H9 (cell line): Measurements from ENCODE around the gene ASIC3. TPM values are rescaled to one million over a fixed set of nuclear protein-coding genes. Genes with fewer than 3 reads are reported as not detected.

Experiments used
- DNase-seq: peaks from one replicate; pipeline ENCODE4 v3.0.0-alpha.2; 2017
- H2AFZ ChIP-seq: one replicate; pipeline ENCODE4 v1.6.1; 2013; ENCODE audit warnings: mild to moderate bottlenecking, low read length, control low read depth, moderate library complexity
- H2AK5ac ChIP-seq: 2 replicates; pipeline ENCODE4 v1.6.1; 2013; ENCODE audit warnings: low read length, control low read depth, mixed read lengths; ENCODE audit not compliant: insufficient read length
- H2BK120ac ChIP-seq: one replicate; pipeline ENCODE4 v1.6.1; 2013; ENCODE audit warnings: low read depth, mild to moderate bottlenecking, low read length, control low read depth, inconsistent platforms; ENCODE audit not compliant: poor library complexity, severe bottlenecking
- H2BK12ac ChIP-seq: 2 replicates; pipeline ENCODE4 v1.6.1; 2013; ENCODE audit warnings: low read length, control low read depth, mixed read lengths, low read depth; ENCODE audit not compliant: insufficient read length
- H2BK15ac ChIP-seq: 2 replicates; pipeline ENCODE4 v1.6.1; 2013; ENCODE audit warnings: low read depth, low read length, control low read depth
- H2BK20ac ChIP-seq: one replicate; pipeline ENCODE4 v1.6.1; 2013; ENCODE audit warnings: low read depth, mild to moderate bottlenecking, low read length, control low read depth, inconsistent platforms; ENCODE audit not compliant: poor library complexity, severe bottlenecking
- H2BK5ac ChIP-seq: 2 replicates; pipeline ENCODE4 v1.6.1; 2013; ENCODE audit warnings: low read length, control low read depth, mixed read lengths; ENCODE audit not compliant: insufficient read length
- H3K14ac ChIP-seq: 2 replicates; pipeline ENCODE4 v1.6.1; 2013; ENCODE audit warnings: low read length, control low read depth; ENCODE audit not compliant: insufficient read depth
- H3K18ac ChIP-seq: 2 replicates; pipeline ENCODE4 v1.6.1; 2013; ENCODE audit warnings: low read depth, mild to moderate bottlenecking, mixed read lengths, low read length, control low read depth; ENCODE audit not compliant: insufficient read length
- H3K23ac ChIP-seq: 2 replicates; pipeline ENCODE4 v1.6.1; 2013; ENCODE audit warnings: low read length, control low read depth, mixed read lengths, low read depth; ENCODE audit not compliant: insufficient read length
- H3K23me2 ChIP-seq: 2 replicates; pipeline ENCODE4 v1.6.1; 2013; ENCODE audit warnings: low read depth, mild to moderate bottlenecking, mixed read lengths, low read length, control low read depth; ENCODE audit not compliant: insufficient read length, poor library complexity, severe bottlenecking
- H3K27ac ChIP-seq: 2 replicates; pipeline ENCODE4 v1.5.1; 2013; ENCODE audit warnings: low read length, control low read depth, mixed read lengths, low read depth; ENCODE audit not compliant: insufficient read length
- H3K27me3 ChIP-seq: 2 replicates; pipeline ENCODE4 v1.6.1; 2013; ENCODE audit warnings: low read length, control low read depth, inconsistent platforms; ENCODE audit not compliant: insufficient read depth
- H3K4ac ChIP-seq: 2 replicates; pipeline ENCODE4 v1.6.1; 2013; ENCODE audit warnings: low read depth, mild to moderate bottlenecking, control low read depth, inconsistent platforms, low read length, moderate library complexity
- H3K4me1 ChIP-seq: 2 replicates; pipeline ENCODE4 v1.6.1; 2013; ENCODE audit warnings: low read length, control low read depth, inconsistent platforms; ENCODE audit not compliant: insufficient read depth
- H3K4me2 ChIP-seq: 2 replicates; pipeline ENCODE4 v1.6.1; 2013; ENCODE audit warnings: low read length, control low read depth, mixed read lengths; ENCODE audit not compliant: insufficient read length, insufficient read depth
- H3K56ac ChIP-seq: 2 replicates; pipeline ENCODE4 v1.6.1; 2013; ENCODE audit warnings: low read depth, mild to moderate bottlenecking, mixed read lengths, low read length, control low read depth; ENCODE audit not compliant: insufficient read length
- H3K79me1 ChIP-seq: 2 replicates; pipeline ENCODE4 v1.6.1; 2013; ENCODE audit warnings: low read depth, mild to moderate bottlenecking, moderate library complexity, low read length, control low read depth, inconsistent platforms; ENCODE audit not compliant: insufficient read depth, poor library complexity, severe bottlenecking
- H3K79me2 ChIP-seq: 2 replicates; pipeline ENCODE4 v1.6.1; 2013; ENCODE audit warnings: low read length, control low read depth, inconsistent platforms; ENCODE audit not compliant: insufficient read depth
- H3K9ac ChIP-seq: 2 replicates; pipeline ENCODE4 v1.6.1; 2013; ENCODE audit warnings: low read length, control low read depth, mixed read lengths; ENCODE audit not compliant: insufficient read length; ENCODE audit errors: extremely low read depth
- H3K9me3 ChIP-seq: one replicate; pipeline ENCODE4 v1.6.1; 2013; ENCODE audit warnings: low read depth, low read length, inconsistent platforms; ENCODE audit not compliant: control insufficient read depth
- H3T11ph ChIP-seq: one replicate; pipeline ENCODE4 v1.6.1; 2013; ENCODE audit warnings: mild to moderate bottlenecking, low read length, control low read depth, inconsistent platforms
- H4K20me1 ChIP-seq: one replicate; pipeline ENCODE4 v1.6.1; 2013; ENCODE audit not compliant: control insufficient read depth, insufficient read length, insufficient read depth
- H4K5ac ChIP-seq: 2 replicates; pipeline ENCODE4 v1.6.1; 2013; ENCODE audit warnings: low read depth, mild to moderate bottlenecking, mixed read lengths, low read length, control low read depth; ENCODE audit not compliant: insufficient read length
- H4K8ac ChIP-seq: replicated peaks from 2 replicates; pipeline ENCODE4 v1.6.1; 2013; ENCODE audit warnings: low read length, control low read depth, mixed read lengths, low read depth; ENCODE audit not compliant: insufficient read length
- H4K91ac ChIP-seq: 2 replicates; pipeline ENCODE4 v1.6.1; 2013; ENCODE audit warnings: low read depth, mild to moderate bottlenecking, moderate library complexity, mixed read lengths, low read length, control low read depth; ENCODE audit not compliant: insufficient read length
- H3K27ac Mint-ChIP-seq, 3 experiments: 2 replicates in 2 of 3; 3 replicates in 1 of 3; pipeline ENCODE4 v1.8.0; 2020 to 2021; ENCODE audit warnings: mixed read lengths in 3 of 3, mild to moderate bottlenecking in 1 of 3, moderate library complexity in 1 of 3
- H3K27me3 Mint-ChIP-seq: 2 replicates; pipeline ENCODE4 v1.8.0; 2021; ENCODE audit warnings: low read depth, mild to moderate bottlenecking, moderate library complexity, mixed read lengths
- H3K36me3 Mint-ChIP-seq, 3 experiments: 2 replicates in 2 of 3; 3 replicates in 1 of 3; pipeline ENCODE4 v1.8.0; 2020 to 2021; ENCODE audit warnings: low read depth in 3 of 3, mixed read lengths in 3 of 3; ENCODE audit not compliant: insufficient read depth in 1 of 3
- H3K4me1 Mint-ChIP-seq, 2 experiments: 2 replicates each; pipeline ENCODE4 v1.8.0; 2020; ENCODE audit warnings: mixed read lengths in 2 of 2
- H3K4me3 Mint-ChIP-seq, 2 experiments: 2 replicates in 1 of 2; 3 replicates in 1 of 2; pipeline ENCODE4 v1.8.0; 2020 to 2021; ENCODE audit warnings: mild to moderate bottlenecking in 2 of 2, mixed read lengths in 2 of 2, moderate library complexity in 1 of 2
- H3K9me3 Mint-ChIP-seq, 2 experiments: 2 replicates in 1 of 2; 3 replicates in 1 of 2; pipeline ENCODE4 v1.8.0; 2020; ENCODE audit warnings: mild to moderate bottlenecking in 2 of 2, mixed read lengths in 2 of 2, moderate library complexity in 1 of 2
- WGBS: extraction: QIAGEN DNeasy Blood & Tissue Kit; methylation state at CpG from one replicate; pipeline ENCODE4 v1.1.7; 2013; ENCODE audit warnings: missing lambda C conversion rate, low lambda C conversion rate, mixed read lengths; ENCODE audit not compliant: insufficient read length; ENCODE audit errors: extremely low coverage; 5-methylcytosine and 5-hydroxymethylcytosine counted together
- total RNA-seq: library from RNA; stranded (reverse); gene quantifications from 2 replicates; pipeline ENCODE4 v1.2.1, GENCODE V29; 2021
- TF ChIP-seq, protein P1 (sequence below): fragments of 200-600 bp; sonication (generic); conservative IDR thresholded peaks from 3 replicates; pipeline ENCODE4 v1.8.0; 2021; ENCODE audit warnings: antibody characterized with exemption, mild to moderate bottlenecking

ASIC3 gene
- total RNA-seq, 1 experiment from 2014 or later = 1.7 TPM

DNA sequence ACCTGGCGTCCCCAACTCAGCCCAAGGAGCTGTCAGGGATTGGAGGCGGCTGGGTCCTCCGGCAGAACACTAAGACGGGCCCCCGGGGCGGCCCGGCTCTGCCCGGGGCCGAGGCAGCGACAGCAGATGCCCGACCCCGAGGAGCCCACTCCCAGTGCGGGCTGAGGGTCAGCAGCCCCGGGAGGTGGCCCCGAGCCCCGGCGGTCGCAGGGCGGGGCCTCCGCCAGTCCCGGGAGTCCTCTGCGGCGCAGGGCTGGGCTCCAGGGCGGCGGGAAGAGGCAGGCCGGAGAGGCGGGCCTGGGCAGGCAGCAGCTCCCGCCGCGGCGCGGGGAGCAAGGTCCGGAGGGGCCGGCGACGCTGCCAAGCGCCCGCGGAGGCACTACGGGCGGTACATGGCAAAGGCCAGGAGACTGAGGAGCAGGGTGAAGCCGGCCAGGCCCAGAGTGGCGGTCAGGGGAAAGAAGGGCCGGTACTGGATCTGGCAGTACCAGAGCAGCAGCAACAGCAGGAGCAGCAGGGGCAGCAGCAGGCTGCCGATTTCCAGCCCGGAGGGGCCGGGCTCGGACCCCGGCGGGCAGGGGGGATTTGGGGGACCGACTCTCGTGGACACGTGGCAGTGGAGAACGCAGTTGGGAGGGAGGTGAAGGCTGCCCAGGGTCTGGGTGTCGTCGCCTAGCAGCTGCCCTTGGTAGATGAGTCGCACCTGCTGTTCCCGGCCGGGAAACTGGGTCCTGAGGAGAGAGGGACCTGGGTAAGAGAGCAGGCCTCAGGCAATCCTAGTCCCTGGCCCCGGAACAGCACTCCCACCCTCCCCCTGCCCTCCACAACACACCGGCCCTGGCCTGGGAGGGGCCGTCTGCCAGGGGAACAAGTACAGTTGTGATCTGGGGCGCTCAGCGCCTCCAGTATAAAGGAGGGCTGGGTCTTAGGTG lies 33.1 kb downstream of the ASIC3 start:
- H3K79me2 ChIP-seq = no peaks in the 10 kb centered on the region; the same call in 1 of the 2 replicates
- no peak overlapping the region for H3K23ac ChIP-seq
- H3K27ac ChIP-seq = no peak overlapping the region
- peaks cover 2% of the 10 kb centered on the region; the same call in 1 of the 2 replicates for H3K4me1 ChIP-seq
- H3K14ac ChIP-seq = no peak overlapping the region
- H3K9ac ChIP-seq = no peak overlapping the region
- H2BK15ac ChIP-seq = no peak overlapping the region
- Mint-ChIP-seq H3K27me3 (peaks cover 8% of the 10 kb centered on the region), H3K9me3 (no peaks in the 10 kb centered on the region; a peak in 1 of 5 replicates), H3K36me3 (peaks cover under 1 to 6% (median 5%) of the 10 kb centered on the region in 3 experiments; a peak in 5 of 7 replicates), H3K4me1 (peaks cover 33 to 44% of the 10 kb centered on the region in 2 experiments), H3K27ac (no peak overlapping the region), H3K4me3 (peak overlapping the region; percentile 79 to 86)
- no peak overlapping the region for H3T11ph ChIP-seq
- H2AFZ ChIP-seq = no peak overlapping the region
- no peak for DNase-seq
- no peak overlapping the region for H4K91ac ChIP-seq
- no CpG with 5 or more reads among the region's 64 CpGs for WGBS
- H3K79me1 ChIP-seq = no peaks in the 10 kb centered on the region
- H3K27me3 ChIP-seq = no peaks in the 10 kb centered on the region; the same call in 1 of the 2 replicates
- peaks cover 7% of the 10 kb centered on the region for H3K23me2 ChIP-seq
- no peak overlapping the region for H4K5ac ChIP-seq
- no peak overlapping the region for H3K18ac ChIP-seq
- no peak overlapping the region for H2BK5ac ChIP-seq
- no peak overlapping the region for H4K8ac ChIP-seq
- no peak overlapping the region for H2BK120ac ChIP-seq
- peak overlapping the region; percentile 23 for H3K4me2 ChIP-seq
- H4K20me1 ChIP-seq = no peaks in the 10 kb centered on the region
- TF ChIP-seq, protein P1, sequence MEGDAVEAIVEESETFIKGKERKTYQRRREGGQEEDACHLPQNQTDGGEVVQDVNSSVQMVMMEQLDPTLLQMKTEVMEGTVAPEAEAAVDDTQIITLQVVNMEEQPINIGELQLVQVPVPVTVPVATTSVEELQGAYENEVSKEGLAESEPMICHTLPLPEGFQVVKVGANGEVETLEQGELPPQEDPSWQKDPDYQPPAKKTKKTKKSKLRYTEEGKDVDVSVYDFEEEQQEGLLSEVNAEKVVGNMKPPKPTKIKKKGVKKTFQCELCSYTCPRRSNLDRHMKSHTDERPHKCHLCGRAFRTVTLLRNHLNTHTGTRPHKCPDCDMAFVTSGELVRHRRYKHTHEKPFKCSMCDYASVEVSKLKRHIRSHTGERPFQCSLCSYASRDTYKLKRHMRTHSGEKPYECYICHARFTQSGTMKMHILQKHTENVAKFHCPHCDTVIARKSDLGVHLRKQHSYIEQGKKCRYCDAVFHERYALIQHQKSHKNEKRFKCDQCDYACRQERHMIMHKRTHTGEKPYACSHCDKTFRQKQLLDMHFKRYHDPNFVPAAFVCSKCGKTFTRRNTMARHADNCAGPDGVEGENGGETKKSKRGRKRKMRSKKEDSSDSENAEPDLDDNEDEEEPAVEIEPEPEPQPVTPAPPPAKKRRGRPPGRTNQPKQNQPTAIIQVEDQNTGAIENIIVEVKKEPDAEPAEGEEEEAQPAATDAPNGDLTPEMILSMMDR = no peak
- H2BK12ac ChIP-seq = no peak overlapping the region
- no peak overlapping the region for H3K4ac ChIP-seq
- H3K56ac ChIP-seq = no peak overlapping the region
- H3K9me3 ChIP-seq = no peaks in the 10 kb centered on the region
- no peak overlapping the region for H2AK5ac ChIP-seq
- no peak overlapping the region for H2BK20ac ChIP-seq
